Lower lobe of right lung (tissue), 2 donors: ENCODE measurements around the gene ATOH1. TPM values are rescaled to one million over a fixed set of nuclear protein-coding genes. Genes with fewer than 3 reads are reported as not detected.
A peak's percentile ranks its signal among the peaks of the same experiment; 100 is the strongest.

Experiments
- ATAC-seq, 2 donors: fragments of 200-7000 bp; cut with Tn5 transposase; one replicate each; pipeline ENCODE4 v1.9.1; 2020 to 2022; ENCODE audit warnings: mild to moderate bottlenecking in 2 of 2, moderate library complexity in 2 of 2
- DNase-seq: peaks from one replicate; pipeline ENCODE4 v3.0.0-alpha.2; 2020
- H3K27ac ChIP-seq: fragments of 200-600 bp; one replicate; pipeline ENCODE4 v1.8.0; 2022
- H3K27me3 ChIP-seq: fragments of 200-600 bp; one replicate; pipeline ENCODE4 v1.8.0; 2022; ENCODE audit warnings: low read depth
- H3K36me3 ChIP-seq: fragments of 200-600 bp; one replicate; pipeline ENCODE4 v1.8.0; 2022; ENCODE audit warnings: mild to moderate bottlenecking
- H3K4me1 ChIP-seq: fragments of 200-600 bp; one replicate; pipeline ENCODE4 v1.8.0; 2022
- H3K4me3 ChIP-seq: fragments of 200-600 bp; one replicate; pipeline ENCODE4 v1.8.0; 2022; ENCODE audit warnings: mild to moderate bottlenecking
- H3K9me3 ChIP-seq: fragments of 200-600 bp; one replicate; pipeline ENCODE4 v1.8.0; 2022
- intact Hi-C: fragments of 100-400 bp; cut with DNase I; formaldehyde crosslinking; loops from one replicate; pipeline ENCODE4 v1.11.0; 2022
- total RNA-seq: library from RNA; stranded (reverse); fragmentation: NEBNext Ultra II Directional; extraction: Animal tissue kit (Norgen Biotek cat#: 25700); gene quantifications from one replicate; pipeline ENCODE4 v1.2.1, GENCODE V29; 2021
- TF ChIP-seq, protein P1 (sequence below): fragments of 200-600 bp; IDR thresholded peaks from one replicate; pipeline ENCODE4 v1.8.0; 2022; ENCODE audit warnings: antibody characterized with exemption, mild to moderate bottlenecking
- donor health status: DM: no; HTN: yes; CAD: no; lungs with severe emphysema.

ATOH1 gene
- total RNA-seq, 1 donor from 2014 or later: not detected

DNA sequence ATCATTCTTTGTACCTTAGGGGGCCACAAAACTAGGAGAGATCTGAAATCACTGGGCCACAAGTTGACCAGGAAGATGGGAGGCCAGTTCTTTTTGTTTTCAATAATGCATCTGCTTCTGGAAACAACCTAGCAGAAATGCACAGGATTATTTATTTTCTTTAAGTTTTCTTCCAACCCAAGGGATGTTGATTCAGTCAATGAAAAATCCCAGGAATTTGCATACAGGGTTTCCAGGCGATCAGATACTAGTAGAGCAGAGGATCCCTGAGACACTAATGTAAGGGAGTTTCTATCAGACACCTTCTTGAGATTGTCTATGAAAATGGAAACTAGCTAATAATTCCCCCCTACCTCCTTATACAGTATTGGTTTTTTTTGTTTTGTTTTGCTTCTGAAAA, 7.4 kb downstream of the ATOH1 start:
- no peaks in the 10 kb centered on the region for H3K4me1 ChIP-seq
- no peak for DNase-seq
- H3K36me3 ChIP-seq: no peaks in the 10 kb centered on the region
- H3K27ac ChIP-seq: no peak overlapping the region
- ATAC-seq: no peak
- intact Hi-C loops: no loop called here
- H3K4me3 ChIP-seq: no peak overlapping the region
- no peaks in the 10 kb centered on the region for H3K9me3 ChIP-seq
- TF ChIP-seq, protein P1, sequence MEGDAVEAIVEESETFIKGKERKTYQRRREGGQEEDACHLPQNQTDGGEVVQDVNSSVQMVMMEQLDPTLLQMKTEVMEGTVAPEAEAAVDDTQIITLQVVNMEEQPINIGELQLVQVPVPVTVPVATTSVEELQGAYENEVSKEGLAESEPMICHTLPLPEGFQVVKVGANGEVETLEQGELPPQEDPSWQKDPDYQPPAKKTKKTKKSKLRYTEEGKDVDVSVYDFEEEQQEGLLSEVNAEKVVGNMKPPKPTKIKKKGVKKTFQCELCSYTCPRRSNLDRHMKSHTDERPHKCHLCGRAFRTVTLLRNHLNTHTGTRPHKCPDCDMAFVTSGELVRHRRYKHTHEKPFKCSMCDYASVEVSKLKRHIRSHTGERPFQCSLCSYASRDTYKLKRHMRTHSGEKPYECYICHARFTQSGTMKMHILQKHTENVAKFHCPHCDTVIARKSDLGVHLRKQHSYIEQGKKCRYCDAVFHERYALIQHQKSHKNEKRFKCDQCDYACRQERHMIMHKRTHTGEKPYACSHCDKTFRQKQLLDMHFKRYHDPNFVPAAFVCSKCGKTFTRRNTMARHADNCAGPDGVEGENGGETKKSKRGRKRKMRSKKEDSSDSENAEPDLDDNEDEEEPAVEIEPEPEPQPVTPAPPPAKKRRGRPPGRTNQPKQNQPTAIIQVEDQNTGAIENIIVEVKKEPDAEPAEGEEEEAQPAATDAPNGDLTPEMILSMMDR: no peak
- H3K27me3 ChIP-seq: peaks cover 48% of the 10 kb centered on the region

DNA sequence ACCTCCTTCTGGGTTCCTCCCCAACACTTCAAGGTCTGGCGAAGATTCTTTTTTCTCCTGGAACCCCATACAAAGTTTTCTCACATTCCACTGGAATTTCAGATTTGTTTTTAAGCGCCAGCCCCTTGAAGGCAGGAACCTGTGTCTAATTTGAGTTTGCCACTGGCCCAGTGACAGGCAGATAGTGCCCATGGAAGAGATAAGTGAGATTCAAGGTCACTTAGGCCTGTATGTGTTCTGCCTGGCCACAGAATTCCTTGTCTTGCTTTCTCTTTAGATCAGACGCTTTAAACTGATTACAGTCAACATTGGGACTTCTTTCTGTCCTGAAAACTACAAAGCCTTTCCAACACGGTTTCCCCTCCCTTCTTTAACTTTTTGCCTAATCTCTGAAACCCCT, 11.2 kb downstream of the ATOH1 start:
- intact Hi-C loops: no loop called here
- Histone ChIP-seq H3K4me3 (no peak overlapping the region), H3K27me3 (peaks cover 10% of the 10 kb centered on the region), H3K36me3 (no peaks in the 10 kb centered on the region), H3K9me3 (no peaks in the 10 kb centered on the region), H3K4me1 (no peaks in the 10 kb centered on the region), H3K27ac (no peak overlapping the region)
- no peak for ATAC-seq
- no peak for DNase-seq
- TF ChIP-seq, protein P1: no peak

DNA sequence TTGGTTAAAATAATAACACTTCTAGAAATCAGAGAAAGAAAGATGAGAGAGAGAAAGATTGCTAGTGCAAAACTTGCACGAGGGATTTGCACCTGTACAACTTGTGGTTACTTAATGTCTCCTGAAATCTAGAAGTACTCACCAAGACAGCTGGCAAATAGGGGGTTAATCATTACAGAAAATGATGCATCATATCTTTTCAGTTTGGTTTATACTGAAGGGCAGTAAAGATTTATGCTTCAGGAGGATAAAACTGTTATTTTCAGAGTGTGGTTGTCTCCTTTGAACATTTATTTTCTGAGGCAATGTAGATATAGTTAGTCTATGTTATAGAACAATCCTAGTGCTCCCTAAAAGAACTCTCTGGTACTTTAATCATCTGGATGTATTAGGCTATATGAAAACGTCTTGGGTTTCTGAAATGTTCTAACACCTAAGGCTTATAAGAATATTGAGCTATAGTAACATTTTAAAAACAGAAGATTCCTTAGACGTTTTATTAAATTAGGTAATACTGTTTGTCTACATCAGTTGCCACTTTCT, 13.3 kb downstream of the ATOH1 start:
- Histone ChIP-seq H3K36me3 (no peaks in the 10 kb centered on the region), H3K27ac (no peak overlapping the region), H3K9me3 (no peaks in the 10 kb centered on the region), H3K27me3 (no peaks in the 10 kb centered on the region), H3K4me1 (no peaks in the 10 kb centered on the region), H3K4me3 (no peak overlapping the region)
- intact Hi-C loops: no loop called here
- DNase-seq (no peak), ATAC-seq (no peak)
- TF ChIP-seq, protein P1: no peak

DNA sequence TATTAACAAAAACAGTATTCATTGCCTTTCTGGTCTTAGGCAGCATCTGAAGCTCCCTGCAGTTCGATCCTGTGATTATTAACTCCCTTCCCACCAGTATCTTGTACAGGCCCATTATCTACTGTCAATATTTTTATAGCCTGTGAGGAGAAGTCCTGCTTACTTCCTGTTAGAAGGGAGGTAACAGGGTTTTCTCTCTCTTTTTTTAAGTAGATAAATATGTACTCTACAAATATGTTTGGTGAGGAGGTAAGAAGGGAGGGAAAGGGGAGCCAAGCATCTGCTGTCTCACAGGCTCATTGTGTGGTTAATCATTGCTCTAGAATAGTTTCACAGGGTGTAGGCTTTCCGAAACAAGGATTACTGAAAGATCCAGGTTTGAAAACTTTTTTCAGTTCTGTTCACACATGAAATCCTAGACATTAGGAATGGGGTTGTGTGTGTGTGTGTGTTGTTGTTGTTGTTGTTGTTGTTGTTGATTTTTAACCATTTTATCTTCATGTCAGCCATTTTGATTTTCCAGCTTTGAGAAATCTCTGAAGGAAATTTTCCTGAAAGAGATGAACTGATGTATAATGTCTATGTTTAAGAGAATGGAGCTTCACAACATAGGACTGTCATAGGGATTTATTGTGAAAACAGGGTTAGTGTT, 14.2 kb downstream of the ATOH1 start:
- no peaks in the 10 kb centered on the region for H3K4me1 ChIP-seq
- TF ChIP-seq, protein P1: no peak
- H3K9me3 ChIP-seq: no peaks in the 10 kb centered on the region
- H3K27ac ChIP-seq: no peak overlapping the region
- H3K36me3 ChIP-seq: no peaks in the 10 kb centered on the region
- intact Hi-C loops: no loop called here
- ATAC-seq (peak in 1 of 2 donors; percentile 46), DNase-seq (no peak)
- no peak overlapping the region for H3K4me3 ChIP-seq
- no peaks in the 10 kb centered on the region for H3K27me3 ChIP-seq

DNA sequence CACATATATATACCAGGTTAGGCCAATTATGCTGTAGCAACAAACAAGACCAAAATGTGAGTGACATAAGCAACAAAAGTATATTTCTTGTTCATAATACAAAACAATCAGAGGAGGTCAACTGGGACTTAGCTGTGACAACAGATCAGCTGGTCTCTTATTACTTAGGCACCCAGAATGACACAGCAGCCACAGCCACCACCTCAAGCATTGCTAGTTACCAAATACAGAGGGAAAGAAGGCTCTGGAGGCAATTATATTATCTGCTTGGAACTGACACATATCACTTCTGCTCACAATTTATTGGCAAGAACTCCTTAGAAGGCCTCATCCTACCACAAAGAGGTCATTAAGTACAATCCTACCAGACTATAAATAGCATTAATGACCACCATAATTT, 15.2 kb downstream of the ATOH1 start:
- Histone ChIP-seq H3K4me1 (no peaks in the 10 kb centered on the region), H3K4me3 (no peak overlapping the region), H3K27me3 (no peaks in the 10 kb centered on the region), H3K9me3 (no peaks in the 10 kb centered on the region), H3K36me3 (no peaks in the 10 kb centered on the region), H3K27ac (no peak overlapping the region)
- TF ChIP-seq, protein P1: no peak
- intact Hi-C loops: no loop called here
- ATAC-seq (no peak), DNase-seq (no peak)
